Measurements from ENCODE around the gene CENPN.

Gene CENPN

GRCh38 chr16:80992676-80993293 lies 14.2 kb upstream of the CENPN start:
- no peak for DNase-seq

DNA sequence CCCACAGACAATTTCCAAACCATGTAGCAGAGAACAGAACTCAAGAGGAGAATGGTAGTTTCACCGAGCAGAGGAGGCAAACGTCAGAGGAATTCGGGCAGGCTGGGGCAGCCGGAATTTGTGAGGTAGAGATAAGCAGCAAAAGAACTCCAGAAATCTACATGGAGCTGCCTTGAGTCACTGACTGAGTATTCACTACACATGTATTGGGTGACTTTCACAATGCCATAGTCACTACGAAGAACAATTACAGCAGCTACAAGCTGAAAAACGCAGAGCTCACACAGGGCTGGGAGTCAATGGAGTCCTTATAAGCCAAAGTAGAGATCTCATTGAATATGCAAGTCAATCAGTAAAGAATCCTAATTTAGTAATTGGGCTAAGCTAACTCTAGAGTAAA lies 13.7 kb upstream of the CENPN start:
- DNase-seq = no peak

- no peak for DNase-seq
Observed at GRCh38 chr16:80993834-80994233, 13.2 kb upstream of the CENPN start.

DNA sequence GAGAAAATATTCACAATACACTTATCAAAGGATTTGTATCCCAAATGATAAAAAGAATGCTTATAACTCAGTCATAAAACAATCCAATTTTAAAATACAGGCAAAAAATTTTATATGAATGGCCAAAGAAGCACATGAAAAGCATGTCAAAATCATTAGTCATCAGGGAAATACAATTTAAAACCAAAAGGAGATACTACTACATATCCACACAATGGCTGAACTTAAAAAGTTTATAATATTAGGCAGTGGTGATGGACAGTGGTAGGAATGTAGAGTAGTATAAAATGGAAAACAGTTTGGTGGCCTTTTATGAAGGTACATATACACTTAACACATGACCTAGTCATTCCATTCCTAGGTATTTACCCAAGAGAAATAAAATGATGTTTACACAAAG lies 12.6 kb upstream of the CENPN start:
- DNase-seq = no peak

DNA sequence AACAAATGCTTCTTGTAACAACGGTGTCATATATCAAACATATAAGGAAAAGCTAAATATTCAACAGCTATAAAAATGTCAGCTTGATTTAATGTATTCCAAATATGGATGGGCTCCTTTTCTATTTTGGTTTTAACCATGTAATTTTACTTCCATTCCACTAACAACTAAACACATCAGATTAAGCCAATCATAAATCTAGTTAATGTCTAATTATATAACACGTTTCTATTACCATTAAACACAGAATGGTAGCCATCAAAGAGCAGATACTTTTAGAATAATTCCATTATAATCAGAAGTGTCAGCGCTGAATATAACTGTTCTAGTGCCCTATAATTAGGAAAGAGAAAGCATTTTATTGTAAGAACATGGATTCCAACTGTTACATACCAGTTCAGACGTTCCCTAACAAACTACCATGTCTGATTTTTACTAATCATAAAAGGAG lies 10.3 kb upstream of the CENPN start:
- no peak for DNase-seq

DNA sequence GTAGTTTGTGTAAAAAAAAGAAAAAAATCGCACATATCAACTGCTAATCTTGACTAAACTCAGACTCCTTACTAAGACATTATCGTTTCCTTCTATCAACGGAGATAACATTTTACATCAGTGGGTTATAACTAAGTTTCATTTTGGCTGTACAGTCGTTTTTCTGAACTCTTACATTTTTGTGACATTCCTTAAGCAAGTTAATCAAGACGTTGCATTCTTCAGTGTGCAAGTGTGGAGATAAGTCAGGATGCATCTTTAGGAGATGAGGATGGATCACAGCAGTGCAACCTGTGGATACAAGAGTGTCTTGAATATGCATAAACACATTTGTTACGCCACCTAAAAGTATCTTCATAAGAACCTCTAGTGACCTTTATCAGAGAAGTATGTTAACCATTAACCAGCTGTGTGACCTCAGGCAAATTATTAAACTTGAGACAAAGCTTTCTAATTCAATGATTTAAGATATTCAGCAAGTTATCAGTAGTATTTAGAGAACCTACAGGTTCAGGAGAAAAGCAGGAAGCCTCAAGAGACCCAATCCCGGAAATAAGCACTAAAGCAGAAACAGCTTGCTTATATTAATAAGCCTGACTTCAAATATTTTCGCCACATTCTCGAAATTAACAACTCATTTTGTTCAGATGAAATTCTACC lies 9.7 kb upstream of the CENPN start:
- DNase-seq = peak; percentile 18 to 32 (median 32)

DNA sequence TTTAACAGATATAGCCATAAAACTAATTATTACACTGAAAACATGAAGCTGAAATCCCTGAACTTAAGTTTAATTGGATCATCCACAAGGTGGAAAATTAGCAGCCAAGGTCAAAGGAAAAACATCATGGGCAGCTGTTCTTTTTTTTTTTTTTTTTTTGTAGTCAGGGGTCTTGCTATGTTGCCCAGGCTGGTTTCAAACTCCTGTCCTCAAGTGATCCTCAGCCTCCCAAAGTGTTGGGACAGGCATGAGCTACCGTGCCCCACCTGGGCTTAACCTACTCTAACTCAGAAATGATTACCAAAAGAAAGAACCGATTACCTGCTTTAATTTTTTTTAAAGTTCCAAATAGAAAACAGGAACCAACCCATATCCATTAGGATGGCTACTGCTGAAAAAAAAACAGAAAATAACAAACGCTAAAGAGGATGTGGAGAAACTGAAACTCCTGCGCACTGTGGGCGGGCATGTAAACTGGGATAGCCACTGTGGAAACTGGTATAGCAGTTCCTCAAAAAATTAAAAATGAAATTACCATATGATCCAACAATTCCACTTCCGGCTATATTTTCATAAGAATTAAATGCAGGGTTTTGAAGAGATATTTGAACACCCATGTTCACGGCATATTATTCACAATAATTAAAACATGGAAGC lies 8.9 kb upstream of the CENPN start:
- peak; percentile 82 to 86 (median 84) for DNase-seq

GRCh38 chr16:81000873-81001272 lies 6.1 kb upstream of the CENPN start:
- no peak for DNase-seq

DNA sequence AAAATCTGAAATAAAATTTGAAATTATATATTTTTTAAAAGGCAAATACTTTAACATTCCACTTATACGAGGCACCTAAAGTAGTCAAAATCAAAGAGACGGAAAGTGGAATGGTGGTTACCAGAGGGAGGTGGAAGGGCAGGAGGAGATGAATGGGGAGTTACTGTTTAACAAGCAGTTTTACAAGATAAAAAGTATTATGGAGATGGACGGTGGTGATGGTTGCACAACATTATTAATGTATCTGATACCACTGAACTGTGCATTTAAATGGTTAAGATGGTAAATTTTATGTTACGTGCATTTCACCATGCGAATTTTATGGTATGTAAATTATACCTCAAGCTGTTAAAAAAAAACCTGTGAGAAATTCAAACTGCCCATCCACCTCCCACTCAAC lies 5.7 kb upstream of the CENPN start:
- no peak for DNase-seq

DNA sequence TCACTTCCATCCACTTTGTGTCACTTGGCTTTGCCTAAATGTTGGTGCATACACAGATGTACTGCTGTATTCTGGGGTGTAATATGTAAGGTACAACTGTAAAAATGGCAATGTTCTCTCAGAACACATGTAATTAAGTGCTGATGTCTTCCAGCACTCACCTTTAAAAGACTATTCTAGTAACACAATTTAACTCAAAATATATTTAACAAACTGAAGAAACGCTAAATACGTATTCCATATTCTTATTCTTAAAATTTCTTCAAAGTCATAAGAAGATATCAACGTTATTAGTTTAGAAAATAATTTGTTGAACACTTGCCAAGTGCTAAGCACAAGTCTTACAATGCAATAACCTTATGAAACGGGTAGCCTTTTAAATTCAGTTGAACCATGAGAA lies 4.0 kb upstream of the CENPN start:
- DNase-seq = no peak

DNA sequence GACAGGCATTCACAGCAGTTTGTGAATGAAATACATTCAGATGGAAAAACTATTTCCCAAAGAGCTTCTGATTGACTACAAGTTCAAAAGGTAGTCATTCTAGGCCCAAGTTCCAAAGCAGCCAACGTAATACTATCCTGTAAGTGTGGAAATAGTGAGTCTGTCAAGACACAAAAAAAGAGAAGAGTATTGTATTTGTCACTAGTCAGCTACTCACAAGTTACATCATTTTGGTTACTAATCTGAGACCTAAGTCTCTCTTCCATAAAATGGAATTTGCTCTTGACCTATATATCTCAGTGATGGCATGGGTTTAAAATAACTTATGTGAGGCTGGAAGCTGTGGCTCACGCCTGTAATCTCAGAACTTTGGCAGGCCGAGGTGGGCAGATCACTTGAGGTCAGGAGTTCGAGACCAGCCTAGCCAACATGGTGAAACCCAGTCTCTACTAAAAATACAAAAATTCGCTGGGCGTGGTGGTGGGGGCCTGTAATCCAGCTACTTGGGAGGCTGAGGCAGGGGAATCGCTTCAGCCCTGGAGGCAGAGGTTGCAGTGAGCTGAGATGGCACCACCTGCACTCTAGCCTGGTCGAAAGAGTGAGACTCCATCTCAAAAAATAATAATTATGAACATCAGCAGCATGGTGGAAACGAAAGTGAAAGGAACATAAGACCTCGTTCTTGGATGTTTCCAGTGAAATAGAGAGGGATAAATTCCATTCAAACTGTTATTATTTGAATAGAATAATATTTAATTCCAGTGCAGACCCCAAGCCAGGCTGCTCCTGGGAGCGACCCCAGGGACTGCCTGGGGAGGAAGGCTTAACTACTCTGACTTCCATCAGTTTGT lies 3.2 kb upstream of the CENPN start:
- peak; percentile 19 to 39 (median 33) for DNase-seq

GRCh38 chr16:81004646-81005353 lies 2.2 kb upstream of the CENPN start:
- DNase-seq = peak; percentile 72 to 86 (median 83)

DNA sequence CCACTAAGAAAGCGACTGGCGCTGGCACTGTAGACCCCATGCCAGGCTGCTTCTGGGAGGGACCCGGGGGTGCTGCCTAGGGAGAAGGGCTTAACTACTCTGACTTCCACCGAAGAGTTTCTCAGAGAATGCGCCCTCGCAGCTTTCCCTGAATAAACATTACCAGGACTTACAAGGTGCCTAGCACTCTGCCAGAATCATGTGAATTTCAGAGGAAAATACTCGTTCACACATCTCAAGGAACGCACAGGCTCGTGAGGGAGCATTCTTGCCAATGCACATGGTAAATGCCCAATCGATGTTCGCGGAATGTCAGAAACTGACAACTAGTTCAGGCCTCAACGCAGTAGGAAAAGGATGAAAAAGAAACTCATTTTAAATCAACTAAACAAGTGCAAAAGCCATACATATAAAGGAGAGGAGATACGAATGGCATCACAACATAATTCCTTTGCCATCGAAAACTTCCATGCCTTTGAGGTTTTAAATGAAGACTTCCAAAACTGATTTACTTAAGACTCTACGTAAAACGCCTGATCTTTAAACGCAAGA lies 1.3 kb upstream of the CENPN start:
- DNase-seq = no peak

- DNase-seq = peak; percentile 85 to 93 (median 87)
Observed at GRCh38 chr16:81006211-81006812, 702 bp upstream of the CENPN start.

GRCh38 chr16:81008505-81008789 lies 1.4 kb downstream of the CENPN start:
- DNase-seq = no peak

- DNase-seq = no peak
Observed at GRCh38 chr16:81012974-81013373, 6.0 kb downstream of the CENPN start.

DNA sequence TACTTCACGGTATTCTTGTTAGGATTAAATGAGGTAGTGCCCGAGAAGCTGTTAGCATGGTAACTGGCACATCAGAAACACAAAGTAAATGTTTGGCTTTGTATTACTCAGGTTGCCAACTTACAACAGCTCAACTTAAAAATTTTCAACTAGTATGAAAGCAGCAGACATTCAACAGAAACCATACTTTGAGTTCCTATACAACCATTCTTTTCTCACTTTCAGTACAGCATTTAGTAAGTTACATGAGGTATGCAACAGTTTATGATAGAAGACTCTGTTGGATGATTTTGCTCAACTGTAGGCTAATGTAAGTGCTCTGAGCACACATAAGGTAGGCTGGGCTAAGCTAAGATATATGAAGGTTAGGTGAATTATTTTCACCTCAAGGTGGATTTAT lies 7.7 kb downstream of the CENPN start:
- DNase-seq = no peak

- DNase-seq = no peak
Observed at GRCh38 chr16:81018496-81018895, 11.5 kb downstream of the CENPN start.

- no peak for DNase-seq
Observed at GRCh38 chr16:81026429-81026828, 19.4 kb downstream of the CENPN start.

DNA sequence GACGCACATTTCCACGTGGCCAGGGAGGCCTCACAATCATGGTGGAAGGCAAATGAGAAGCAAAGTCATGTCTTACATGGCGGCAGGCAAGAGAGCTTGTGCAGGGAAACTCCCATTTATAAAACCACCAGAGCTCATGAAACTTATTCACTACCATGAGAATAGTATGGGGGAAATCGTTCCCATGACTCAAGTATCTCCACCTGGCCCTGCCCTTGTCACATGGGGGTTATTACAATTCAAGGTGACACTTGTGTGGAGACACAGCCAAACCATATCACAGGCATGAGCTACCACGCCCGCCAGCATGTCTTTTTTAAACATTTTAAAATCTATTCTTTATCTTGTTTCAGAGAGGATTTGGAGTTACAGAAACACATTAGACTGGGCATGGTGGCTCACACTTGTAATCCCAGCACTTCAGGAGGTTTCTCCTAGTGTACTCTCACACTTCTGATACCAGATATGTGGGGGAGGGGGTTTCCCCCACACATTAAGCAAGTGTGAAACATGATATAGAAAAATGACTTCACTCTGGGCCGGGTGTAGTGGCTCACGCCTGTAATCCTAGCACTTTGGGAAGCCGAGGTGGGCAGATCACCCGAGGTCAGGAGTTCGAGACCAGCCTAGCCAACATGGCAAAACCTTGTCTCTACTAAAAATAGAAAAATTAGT lies 23.1 kb downstream of the CENPN start:
- no peak for DNase-seq

DNA sequence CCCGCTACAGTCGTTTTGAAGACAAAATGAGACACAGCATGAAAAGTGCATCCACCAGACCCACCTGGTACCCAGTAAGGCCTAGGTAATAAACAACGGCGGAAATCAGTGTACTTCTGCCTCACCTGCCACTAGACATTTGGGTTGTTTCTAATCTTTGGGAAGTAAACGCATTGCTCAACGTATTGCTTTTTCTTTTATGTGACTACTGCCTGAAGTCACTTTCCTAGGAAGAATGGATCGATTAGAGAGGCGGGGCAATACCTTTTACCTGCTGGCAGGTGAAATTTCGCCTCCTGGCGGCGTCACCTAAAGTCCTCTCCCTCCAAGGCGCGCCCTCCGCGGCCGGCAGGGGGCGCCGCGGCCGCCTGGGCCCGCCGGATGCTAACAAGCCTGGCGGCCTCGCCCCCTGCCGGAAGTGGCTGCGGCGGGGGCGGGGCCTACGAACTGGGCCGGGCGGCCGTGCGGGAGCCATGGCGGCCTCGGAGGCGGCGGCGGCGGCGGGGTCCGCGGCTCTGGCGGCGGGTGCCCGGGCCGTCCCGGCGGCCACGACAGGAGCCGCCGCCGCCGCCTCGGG lies 28.5 kb downstream of the CENPN start, which contains the start of gene ATMIN:
Gene ATMIN (plus strand): TSS at position 445 of the 577 bp plus-strand sequence. CDS start 29 bp downstream, at position 474.
- DNase-seq = peak; percentile 93 to 99 (median 97)
